Measurements from ENCODE around the gene SERPINA4.

DNA sequence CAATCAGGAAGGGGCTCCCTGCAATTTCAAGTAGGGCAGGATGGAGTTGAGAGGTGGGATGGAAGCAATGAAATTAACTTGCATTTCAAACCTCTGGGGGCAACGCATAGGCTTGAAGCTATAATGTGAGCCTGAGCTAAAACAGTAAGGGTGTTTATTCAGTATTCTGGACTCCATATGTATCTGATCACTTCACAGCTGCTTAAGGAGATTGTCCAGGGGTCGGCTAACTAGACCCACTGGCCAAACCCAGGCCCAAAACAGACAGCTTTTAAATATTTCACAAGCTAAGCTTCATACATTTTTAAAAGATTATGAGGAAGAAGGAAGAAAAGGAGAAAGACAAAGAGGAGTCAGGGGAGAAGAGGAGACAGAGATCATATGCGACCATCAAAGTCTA is 44.1 kb downstream of the SERPINA4 start:
- TF ChIP-seq TAF1 (IDR thresholded peaks at IDR 0.05; ENCODE audit: borderline replicate concordance, insufficient read depth, low read length) = no peak
- no peak for TF ChIP-seq POLR2AphosphoS5 (IDR thresholded peaks at IDR 0.05; ENCODE audit: low read depth, low read length)

Data from PFSK-1 (cell line).